ENCODE data around the gene MAMDC4. TPM values are rescaled to one million over a fixed set of nuclear protein-coding genes. Genes with fewer than 3 reads are reported as not detected.

MAMDC4 gene
- total and polyA plus RNA-seq, 2 of the 13 experiments (the other 11 are each of a cell fraction or from before 2014, with no cell fraction given) = 6.0 to 6.8 TPM

DNA sequence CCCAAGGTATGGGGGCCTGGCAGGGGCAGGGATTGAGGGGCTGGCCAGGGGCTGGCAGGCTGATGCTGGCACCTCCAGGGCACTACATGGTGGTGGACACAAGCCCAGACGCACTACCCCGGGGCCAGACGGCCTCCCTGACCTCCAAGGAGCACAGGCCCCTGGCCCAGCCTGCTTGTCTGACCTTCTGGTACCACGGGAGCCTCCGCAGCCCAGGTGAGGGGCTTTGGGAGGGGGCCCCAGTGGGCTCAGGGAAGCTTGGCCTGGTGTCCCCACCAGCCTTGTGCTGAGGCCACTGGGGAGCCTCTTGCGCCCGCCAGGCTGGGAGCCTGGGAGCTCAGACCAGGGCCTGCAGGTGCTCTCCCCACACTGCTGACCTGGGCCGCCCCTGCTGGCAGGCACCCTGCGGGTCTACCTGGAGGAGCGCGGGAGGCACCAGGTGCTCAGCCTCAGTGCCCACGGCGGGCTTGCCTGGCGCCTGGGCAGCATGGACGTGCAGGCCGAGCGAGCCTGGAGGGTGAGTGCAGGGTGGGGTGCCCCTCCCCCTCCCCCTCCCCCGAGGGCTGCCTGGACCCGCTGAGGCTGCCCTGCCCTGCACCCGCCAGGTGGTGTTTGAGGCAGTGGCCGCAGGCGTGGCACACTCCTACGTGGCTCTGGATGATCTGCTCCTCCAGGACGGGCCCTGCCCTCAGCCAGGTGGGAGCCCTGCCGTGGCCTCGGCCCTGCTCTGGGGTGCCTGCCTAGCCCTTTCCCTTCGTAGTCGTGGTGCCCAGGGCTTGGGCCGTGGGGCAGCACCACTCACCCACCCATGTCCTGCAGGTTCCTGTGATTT, 5.7 kb downstream of the MAMDC4 start:
- no peak for FAIRE-seq
- BruUV-seq (replicated peaks) = no TSS peak
- no peak for ATAC-seq
- in situ Hi-C loops (cut with HindIII; ENCODE audit: extremely low pct_ligation_motif_present, low pct_unique_long_range_greater_than_20kb) (no loop called here), intact Hi-C loops (cut with micrococcal nuclease; ENCODE audit: unreplicated experiment) (no loop called here)
- no peak for DNase-seq (ENCODE audit: low spot score)
- H3K27me3 ChIP-seq (ENCODE audit: control insufficient read depth in 1 of 2, insufficient read depth in 2 of 2, low read length in 2 of 2) = no peaks in the 10 kb centered on the region
- peaks cover 11 to 22% of the 10 kb centered on the region in 2 experiments for H3K36me3 ChIP-seq (replicated peaks in 1 of 2; ENCODE audit: control insufficient read depth in 1 of 2, insufficient read depth in 2 of 2, low read length in 2 of 2)
- no peaks in the 10 kb centered on the region for H4K20me1 ChIP-seq (ENCODE audit: insufficient read depth, low read length)
- WGBS (ENCODE audit: low lambda C conversion rate) = no CpG with 5 or more reads among the region's 29 CpGs
- no peak overlapping the region for H3K4me2 ChIP-seq (ENCODE audit: low read depth, low read length)
- no peak overlapping the region for H3K4me3 ChIP-seq (replicated peaks in 1 of 3; ENCODE audit: insufficient read depth in 1 of 3, low read depth in 2 of 3, low read length in 3 of 3)
- ChIA-PET POLR2A (interaction anchor here (1.1 to 5.0 kb wide), 3 partner anchors 8 to 15 kb away, joined by 3 to 29 read pairs (median 5); partner anchors contain the start of genes AJM1 and EDF1), CTCF (ENCODE audit: low intra/inter-chr PET ratio, low total read pairs) (no interaction called here)
- peaks cover 26% of the 10 kb centered on the region for H3K4me1 ChIP-seq (ENCODE audit: insufficient read depth, low read length)
- no peaks in the 10 kb centered on the region for H3K79me2 ChIP-seq (ENCODE audit: insufficient read depth, low read length)
- no peak overlapping the region for H2AFZ ChIP-seq (ENCODE audit: low read length)
- no peak overlapping the region for H3K9ac ChIP-seq (ENCODE audit: insufficient read depth, low read depth, low read length)
- H3K9me3 ChIP-seq (ENCODE audit: low read length) = no peaks in the 10 kb centered on the region
- no peak overlapping the region for H3K27ac ChIP-seq (ENCODE audit: extremely low read length, insufficient read depth, low read length)
- TF ChIP-seq, protein P1, sequence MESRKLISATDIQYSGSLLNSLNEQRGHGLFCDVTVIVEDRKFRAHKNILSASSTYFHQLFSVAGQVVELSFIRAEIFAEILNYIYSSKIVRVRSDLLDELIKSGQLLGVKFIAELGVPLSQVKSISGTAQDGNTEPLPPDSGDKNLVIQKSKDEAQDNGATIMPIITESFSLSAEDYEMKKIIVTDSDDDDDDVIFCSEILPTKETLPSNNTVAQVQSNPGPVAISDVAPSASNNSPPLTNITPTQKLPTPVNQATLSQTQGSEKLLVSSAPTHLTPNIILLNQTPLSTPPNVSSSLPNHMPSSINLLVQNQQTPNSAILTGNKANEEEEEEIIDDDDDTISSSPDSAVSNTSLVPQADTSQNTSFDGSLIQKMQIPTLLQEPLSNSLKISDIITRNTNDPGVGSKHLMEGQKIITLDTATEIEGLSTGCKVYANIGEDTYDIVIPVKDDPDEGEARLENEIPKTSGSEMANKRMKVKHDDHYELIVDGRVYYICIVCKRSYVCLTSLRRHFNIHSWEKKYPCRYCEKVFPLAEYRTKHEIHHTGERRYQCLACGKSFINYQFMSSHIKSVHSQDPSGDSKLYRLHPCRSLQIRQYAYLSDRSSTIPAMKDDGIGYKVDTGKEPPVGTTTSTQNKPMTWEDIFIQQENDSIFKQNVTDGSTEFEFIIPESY (CRISPR knock-in tag; IDR thresholded peaks at IDR 0.05) = peak; percentile 74; the same call in 1 of the 2 replicates
- TF ChIP-seq RXRB (CRISPR knock-in tag; IDR thresholded peaks at IDR 0.05; ENCODE audit: borderline replicate concordance) (no peak), HNRNPL (IDR thresholded peaks at IDR 0.05; ENCODE audit: low read depth, low read length) (0 out of 2 replicates have a peak, but pooled peaks have one; percentile 61), ZNF430 (CRISPR knock-in tag; IDR thresholded peaks at IDR 0.05) (no peak), HNRNPK (IDR thresholded peaks at IDR 0.05; ENCODE audit: low read depth, low read length, poor library complexity, severe bottlenecking) (peak; percentile 40), RBFOX2 (IDR thresholded peaks at IDR 0.05; ENCODE audit: low read depth, low read length) (peak; percentile 51), ZFP1 (CRISPR knock-in tag; IDR thresholded peaks at IDR 0.05) (no peak), U2AF2 (IDR thresholded peaks at IDR 0.05; ENCODE audit: low read depth, low read length) (no peak), HNRNPUL1 (IDR thresholded peaks at IDR 0.05; ENCODE audit: low read depth, low read length) (no peak), KAT2B (IDR thresholded peaks at IDR 0.05; ENCODE audit: borderline replicate concordance, low read depth, low read length) (no peak), FLYWCH1 (CRISPR knock-in tag; IDR thresholded peaks at IDR 0.05) (no peak), ZNF83 (CRISPR knock-in tag; IDR thresholded peaks at IDR 0.05; ENCODE audit: borderline replicate concordance) (no peak), NFIC (IDR thresholded peaks at IDR 0.05; ENCODE audit: low read length) (no peak), ZZZ3 (CRISPR knock-in tag; IDR thresholded peaks at IDR 0.05; ENCODE audit: borderline replicate concordance) (no peak), POLR2A (IDR thresholded peaks at IDR 0.05; ENCODE audit: insufficient read depth in 1 of 2, low read depth in 2 of 2, low read length in 2 of 2) (peak in 1 of 2 experiments; percentile 21; a peak in 1 of 4 replicates), PHF5A (CRISPR knock-in tag; IDR thresholded peaks at IDR 0.05; ENCODE audit: low read depth, unreplicated experiment) (no peak)
- TF ChIP-seq, protein P2, sequence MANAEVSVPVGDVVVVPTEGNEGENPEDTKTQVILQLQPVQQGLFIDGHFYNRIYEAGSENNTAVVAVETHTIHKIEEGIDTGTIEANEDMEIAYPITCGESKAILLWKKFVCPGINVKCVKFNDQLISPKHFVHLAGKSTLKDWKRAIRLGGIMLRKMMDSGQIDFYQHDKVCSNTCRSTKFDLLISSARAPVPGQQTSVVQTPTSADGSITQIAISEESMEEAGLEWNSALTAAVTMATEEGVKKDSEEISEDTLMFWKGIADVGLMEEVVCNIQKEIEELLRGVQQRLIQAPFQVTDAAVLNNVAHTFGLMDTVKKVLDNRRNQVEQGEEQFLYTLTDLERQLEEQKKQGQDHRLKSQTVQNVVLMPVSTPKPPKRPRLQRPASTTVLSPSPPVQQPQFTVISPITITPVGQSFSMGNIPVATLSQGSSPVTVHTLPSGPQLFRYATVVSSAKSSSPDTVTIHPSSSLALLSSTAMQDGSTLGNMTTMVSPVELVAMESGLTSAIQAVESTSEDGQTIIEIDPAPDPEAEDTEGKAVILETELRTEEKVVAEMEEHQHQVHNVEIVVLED (CRISPR knock-in tag; IDR thresholded peaks at IDR 0.05; ENCODE audit: borderline replicate concordance) = no peak
- TF ChIP-seq, protein P3, sequence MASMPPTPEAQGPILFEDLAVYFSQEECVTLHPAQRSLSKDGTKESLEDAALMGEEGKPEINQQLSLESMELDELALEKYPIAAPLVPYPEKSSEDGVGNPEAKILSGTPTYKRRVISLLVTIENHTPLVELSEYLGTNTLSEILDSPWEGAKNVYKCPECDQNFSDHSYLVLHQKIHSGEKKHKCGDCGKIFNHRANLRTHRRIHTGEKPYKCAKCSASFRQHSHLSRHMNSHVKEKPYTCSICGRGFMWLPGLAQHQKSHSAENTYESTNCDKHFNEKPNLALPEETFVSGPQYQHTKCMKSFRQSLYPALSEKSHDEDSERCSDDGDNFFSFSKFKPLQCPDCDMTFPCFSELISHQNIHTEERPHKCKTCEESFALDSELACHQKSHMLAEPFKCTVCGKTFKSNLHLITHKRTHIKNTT (CRISPR knock-in tag; IDR thresholded peaks at IDR 0.05) = no peak
- TF ChIP-seq, protein P4, sequence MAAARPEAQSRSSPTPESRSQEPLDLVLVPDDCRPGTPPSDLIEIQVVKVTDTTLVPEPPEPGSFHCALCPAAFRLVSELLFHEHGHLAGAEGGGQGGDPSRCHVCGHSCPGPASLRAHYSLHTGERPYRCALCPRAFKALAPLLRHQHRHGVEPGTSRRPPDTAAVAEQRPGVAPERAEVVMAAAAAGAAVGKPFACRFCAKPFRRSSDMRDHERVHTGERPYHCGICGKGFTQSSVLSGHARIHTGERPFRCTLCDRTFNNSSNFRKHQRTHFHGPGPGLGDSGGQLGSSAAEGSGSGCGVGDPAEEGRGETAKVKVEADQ (CRISPR knock-in tag; IDR thresholded peaks at IDR 0.05; ENCODE audit: borderline replicate concordance) = no peak
